Calu3 (cell line): Measurements from ENCODE around the gene WDR55. TPM values are rescaled to one million over a fixed set of nuclear protein-coding genes. Genes with fewer than 3 reads are reported as not detected.
"Not testable (repeated sequence)": the region's sequence is repeated elsewhere in the genome, so short reads cannot be mapped to it uniquely, and the experiment has no call there.

Experiments
- BruUV-seq: library from RNA; stranded (reverse); fragments of 400-500 nt; replicated peaks from 2 replicates; lab custom pipeline; 2021; lab: Mats Ljungman, UMichigan
- CTCF ChIA-PET: fragments of 300-600 bp; sonication (Branson Sonifier 250); formaldehyde crosslinking; loops from one replicate; lab custom pipeline; 2022; ENCODE audit warnings: antibody characterized with exemption; lab: Charles Lee
- DNase-seq: peaks from one replicate; pipeline ENCODE4 v3.0.0; 2022
- H3K27ac Mint-ChIP-seq: one replicate; pipeline ENCODE4 v1.8.0; 2022; ENCODE audit warnings: mixed read lengths; ENCODE audit not compliant: unreplicated experiment
- H3K27me3 Mint-ChIP-seq: one replicate; pipeline ENCODE4 v1.8.0; 2022; ENCODE audit warnings: mixed read lengths; ENCODE audit not compliant: unreplicated experiment
- H3K36me3 Mint-ChIP-seq: one replicate; pipeline ENCODE4 v1.8.0; 2022; ENCODE audit warnings: mild to moderate bottlenecking, moderate library complexity, mixed read lengths; ENCODE audit not compliant: insufficient read depth, unreplicated experiment
- H3K4me1 Mint-ChIP-seq: one replicate; pipeline ENCODE4 v1.8.0; 2022; ENCODE audit warnings: mild to moderate bottlenecking, low read depth, mixed read lengths; ENCODE audit not compliant: unreplicated experiment
- H3K4me3 Mint-ChIP-seq: one replicate; pipeline ENCODE4 v1.8.0; 2022; ENCODE audit warnings: mild to moderate bottlenecking, low read depth, moderate library complexity, mixed read lengths; ENCODE audit not compliant: unreplicated experiment
- H3K9me3 Mint-ChIP-seq: one replicate; pipeline ENCODE4 v1.8.0; 2022; ENCODE audit warnings: low read depth, mixed read lengths; ENCODE audit not compliant: unreplicated experiment
- intact Hi-C: fragments of 100-400 bp; cut with micrococcal nuclease; formaldehyde crosslinking; loops from one replicate; pipeline ENCODE4 v1.10.0; 2022; ENCODE audit not compliant: unreplicated experiment
- microRNA-seq: library from miRNA; unstranded; fragments of <30 nt; microRNA quantifications from one replicate; pipeline ENCODE4 v1.2.0, GENCODE V29; 2022
- total RNA-seq: library from RNA; stranded (reverse); gene quantifications from 2 replicates; pipeline ENCODE4 v1.2.3, GENCODE V29; 2022
- TF ChIP-seq, protein P1 (sequence below): fragments of 200-600 bp; IDR thresholded peaks from one replicate; pipeline ENCODE4 v1.8.0; 2022; ENCODE audit warnings: antibody characterized with exemption; ENCODE audit not compliant: unreplicated experiment

The WDR55 gene
- total RNA-seq, 1 experiment from 2014 or later, result 54.2 TPM

- no peak for DNase-seq
- BruUV-seq, result TSS peak; percentile 89
- TF ChIP-seq, protein P1, sequence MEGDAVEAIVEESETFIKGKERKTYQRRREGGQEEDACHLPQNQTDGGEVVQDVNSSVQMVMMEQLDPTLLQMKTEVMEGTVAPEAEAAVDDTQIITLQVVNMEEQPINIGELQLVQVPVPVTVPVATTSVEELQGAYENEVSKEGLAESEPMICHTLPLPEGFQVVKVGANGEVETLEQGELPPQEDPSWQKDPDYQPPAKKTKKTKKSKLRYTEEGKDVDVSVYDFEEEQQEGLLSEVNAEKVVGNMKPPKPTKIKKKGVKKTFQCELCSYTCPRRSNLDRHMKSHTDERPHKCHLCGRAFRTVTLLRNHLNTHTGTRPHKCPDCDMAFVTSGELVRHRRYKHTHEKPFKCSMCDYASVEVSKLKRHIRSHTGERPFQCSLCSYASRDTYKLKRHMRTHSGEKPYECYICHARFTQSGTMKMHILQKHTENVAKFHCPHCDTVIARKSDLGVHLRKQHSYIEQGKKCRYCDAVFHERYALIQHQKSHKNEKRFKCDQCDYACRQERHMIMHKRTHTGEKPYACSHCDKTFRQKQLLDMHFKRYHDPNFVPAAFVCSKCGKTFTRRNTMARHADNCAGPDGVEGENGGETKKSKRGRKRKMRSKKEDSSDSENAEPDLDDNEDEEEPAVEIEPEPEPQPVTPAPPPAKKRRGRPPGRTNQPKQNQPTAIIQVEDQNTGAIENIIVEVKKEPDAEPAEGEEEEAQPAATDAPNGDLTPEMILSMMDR, result no peak
- H3K4me1 Mint-ChIP-seq, result peaks cover 27% of the 10 kb centered on the region
- H3K4me3 Mint-ChIP-seq, result peak overlapping the region; percentile 84
- H3K27me3 Mint-ChIP-seq, result no peaks in the 10 kb centered on the region
- intact Hi-C loops, result loop anchor here (2.0 to 10.0 kb wide), 4 partner anchors 53 to 847 kb away; partner anchors contain the start of genes SRA1 and WDR55
- CTCF ChIA-PET, result interaction anchor here (0.6 to 2.3 kb wide), 13 partner anchors 7 to 901 kb away, joined by 3 to 25 read pairs (median 4); partner anchors contain the start of genes DIAPH1, EIF4EBP3, HARS1 and HARS2
- H3K36me3 Mint-ChIP-seq, result peaks cover 24% of the 10 kb centered on the region
- H3K9me3 Mint-ChIP-seq, result no peaks in the 10 kb centered on the region
- H3K27ac Mint-ChIP-seq, result peak overlapping the region; percentile 99
These were observed 53.5 kb downstream of the WDR55 start for GRCh38 chr5:140718266-140718592.

- Mint-ChIP-seq H3K4me3 (peak overlapping the region; percentile 84), H3K4me1 (peaks cover 31% of the 10 kb centered on the region), H3K36me3 (peaks cover 30% of the 10 kb centered on the region)
- not testable (repeated sequence) for BruUV-seq, DNase-seq, H3K27me3 Mint-ChIP-seq, H3K27ac Mint-ChIP-seq, H3K9me3 Mint-ChIP-seq
- CTCF ChIA-PET, result interaction anchor here (0.7 to 2.3 kb wide), 4 partner anchors 10 to 374 kb away, joined by 3 to 25 read pairs (median 4); partner anchors contain the start of gene HBEGF
- intact Hi-C loops, result loop anchor here (1.0 to 10.0 kb wide), 3 partner anchors 20 to 358 kb away; partner anchors contain the start of genes SLC4A9 and ZMAT2
These were observed 56.0 kb downstream of the WDR55 start for GRCh38 chr5:140720738-140721137.

DNA sequence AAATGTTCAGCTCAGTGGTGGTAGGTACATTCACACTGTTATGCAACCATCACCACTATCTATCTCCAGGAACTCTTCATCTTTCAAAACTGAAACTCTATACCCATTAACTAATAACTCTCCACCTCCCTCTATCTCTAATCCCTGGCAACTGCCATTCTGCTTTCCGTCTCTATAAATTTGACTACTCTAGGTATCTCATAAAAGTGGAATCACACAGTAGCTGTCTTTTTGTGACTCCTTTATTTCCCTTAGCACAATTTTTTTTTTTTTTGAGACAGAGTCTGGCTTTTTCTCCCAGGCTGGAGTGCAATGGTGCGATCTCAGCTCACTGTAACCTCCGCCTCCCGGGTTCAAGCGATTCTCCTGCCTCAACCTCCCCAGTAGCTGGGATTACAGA is 56.7 kb downstream of the WDR55 start:
- Mint-ChIP-seq H3K4me1 (peaks cover 35% of the 10 kb centered on the region), H3K36me3 (peaks cover 36% of the 10 kb centered on the region)
- H3K4me3 Mint-ChIP-seq, H3K27me3 Mint-ChIP-seq, BruUV-seq, CTCF ChIA-PET, H3K27ac Mint-ChIP-seq, DNase-seq, H3K9me3 Mint-ChIP-seq: not testable (repeated sequence)
- intact Hi-C loops, result loop anchor here (5.0 to 10.0 kb wide), 2 partner anchors 147 to 359 kb away; partner anchors contain the start of gene SLC4A9

Small RNAs within 50 kb of the gene (microRNA-seq; reads per million reads assigned to microRNA genes)
- not detected for gene MIR3655

Other genes starting within 250 kb of the WDR55 start
- 14.1 and 18.8 TPM in 2 replicates for gene EIF4EBP3, start 117.2 kb upstream of the WDR55 start, total RNA-seq
- gene SRA1, start 107.4 kb upstream of the WDR55 start, total RNA-seq, result 29.5 and 33.0 TPM in 2 replicates
- 15.1 and 15.7 TPM in 2 replicates for gene APBB3, start 100.3 kb upstream of the WDR55 start, total RNA-seq
- gene SLC35A4, start 100.1 kb upstream of the WDR55 start, total RNA-seq, result 80.6 and 93.6 TPM in 2 replicates
- gene CD14, start 31.7 kb upstream of the WDR55 start, total RNA-seq, result 0.73 and 1.1 TPM in 2 replicates
- 28.5 and 30.9 TPM in 2 replicates for gene TMCO6, start 25.5 kb upstream of the WDR55 start, total RNA-seq
- gene NDUFA2, start 17.3 kb upstream of the WDR55 start, total RNA-seq, result 71.3 and 71.4 TPM in 2 replicates
- 115 and 130 TPM in 2 replicates for gene IK, start 17.1 kb upstream of the WDR55 start, total RNA-seq
- gene DND1, start 8.7 kb downstream of the WDR55 start, total RNA-seq, result 2.8 and 2.9 TPM in 2 replicates
- gene HARS1, start 26.5 kb downstream of the WDR55 start, total RNA-seq, result 75.8 and 79.9 TPM in 2 replicates
- 45.1 TPM in 2 replicates for gene HARS2, start 26.6 kb downstream of the WDR55 start, total RNA-seq
- 75.9 and 83.3 TPM in 2 replicates for gene ZMAT2, start 35.5 kb downstream of the WDR55 start, total RNA-seq
- 0.73 and 0.83 TPM in 2 replicates for gene PCDHA1, start 121.2 kb downstream of the WDR55 start, total RNA-seq
- 0.12 and 0.19 TPM in 2 replicates for gene PCDHA2, start 129.9 kb downstream of the WDR55 start, total RNA-seq
- 0.10 and 0.31 TPM in 2 replicates for gene PCDHA3, start 136.2 kb downstream of the WDR55 start, total RNA-seq
- gene PCDHA4, start 142.2 kb downstream of the WDR55 start, total RNA-seq, result 4.8 and 5.8 TPM in 2 replicates
- gene PCDHA5, start 156.7 kb downstream of the WDR55 start, total RNA-seq, result 0.81 and 1.5 TPM in 2 replicates
- gene PCDHA6, start 163.1 kb downstream of the WDR55 start, total RNA-seq, result 0.66 and 1.2 TPM in 2 replicates
- gene PCDHA7, start 169.4 kb downstream of the WDR55 start, total RNA-seq, result 0.95 and 1.2 TPM in 2 replicates
- gene PCDHA8, start 176.3 kb downstream of the WDR55 start, total RNA-seq, result 1.1 and 1.3 TPM in 2 replicates
- 0.59 and 0.66 TPM in 2 replicates for gene PCDHA9, start 183.5 kb downstream of the WDR55 start, total RNA-seq
- gene PCDHA10, start 191.0 kb downstream of the WDR55 start, total RNA-seq, result 0.78 and 0.91 TPM in 2 replicates
- gene PCDHA11, start 204.1 kb downstream of the WDR55 start, total RNA-seq, result 0.64 and 1.3 TPM in 2 replicates
- 0.64 and 0.78 TPM in 2 replicates for gene PCDHA12, start 210.4 kb downstream of the WDR55 start, total RNA-seq
- 2.0 and 2.3 TPM in 2 replicates for gene PCDHA13, start 217.2 kb downstream of the WDR55 start, total RNA-seq